Subcutaneous abdominal adipose tissue (tissue), 5 donors: ENCODE results near the gene MYL3.
A peak's percentile ranks its signal among the peaks of the same experiment; 100 is the strongest.

ENCODE experiments used
- H3K27ac ChIP-seq: one replicate; pipeline ENCODE4 v1.7.0; 2013; ENCODE audit warnings: low read depth, mild to moderate bottlenecking, inconsistent platforms, low read length, moderate library complexity
- H3K27me3 ChIP-seq, 5 donors: one replicate each; pipeline ENCODE4 v1.7.0; 2013; ENCODE audit warnings: low read length in 5 of 5, inconsistent platforms in 1 of 5; ENCODE audit not compliant: control insufficient read depth in 5 of 5, insufficient read depth in 4 of 5
- H3K36me3 ChIP-seq, 5 donors: one replicate each; pipeline ENCODE4 v1.7.0; 2013; ENCODE audit warnings: low read length in 5 of 5; ENCODE audit not compliant: control insufficient read depth in 5 of 5, insufficient read depth in 5 of 5
- H3K4me1 ChIP-seq, 5 donors: one replicate each; pipeline ENCODE4 v1.7.0; 2013; ENCODE audit warnings: low read length in 5 of 5, mild to moderate bottlenecking in 3 of 5, moderate library complexity in 1 of 5; ENCODE audit not compliant: control insufficient read depth in 5 of 5, insufficient read depth in 5 of 5
- H3K4me3 ChIP-seq, 5 donors: one replicate each; pipeline ENCODE4 v1.7.0; 2013; ENCODE audit warnings: low read length in 5 of 5, low read depth in 1 of 5
- H3K9ac ChIP-seq, 5 donors: one replicate each; pipeline ENCODE4 v1.7.0; 2013; ENCODE audit warnings: low read length in 5 of 5, mild to moderate bottlenecking in 4 of 5, moderate library complexity in 3 of 5
- H3K9me3 ChIP-seq, 5 donors: one replicate each; pipeline ENCODE4 v1.7.0; 2013; ENCODE audit warnings: low read length in 5 of 5; ENCODE audit not compliant: control insufficient read depth in 5 of 5
- donor health status: healthy.
- donor health status: healthy.
- donor health status: healthy.
- donor health status: healthy.
- donor health status: healthy.

The MYL3 gene

GRCh38 chr3:46845860-46846623, 17.2 kb downstream of the MYL3 start:
- Histone ChIP-seq H3K9ac (peak overlapping the region in 4 of 5 donors; percentile 56 to 84 (median 70)), H3K27me3 (no peaks in the 10 kb centered on the region), H3K36me3 (no peaks in the 10 kb centered on the region), H3K9me3 (peaks cover 0 to 16% (median 7%) of the 10 kb centered on the region in 5 donors), H3K4me1 (peaks cover 6 to 50% (median 42%) of the 10 kb centered on the region in 5 donors), H3K27ac (peak overlapping the region; percentile 65), H3K4me3 (peak overlapping the region in 4 of 5 donors; percentile 63 to 69 (median 64))

- Histone ChIP-seq H3K27ac (peak overlapping the region; percentile 65), H3K36me3 (no peaks in the 10 kb centered on the region), H3K4me3 (peak overlapping the region in 4 of 5 donors; percentile 63 to 69 (median 64)), H3K4me1 (peaks cover 6 to 50% (median 42%) of the 10 kb centered on the region in 5 donors), H3K9ac (peak overlapping the region in 4 of 5 donors; percentile 52 to 84 (median 66)), H3K27me3 (no peaks in the 10 kb centered on the region), H3K9me3 (peaks cover 2 to 20% (median 8%) of the 10 kb centered on the region in 5 donors)
Observed at GRCh38 chr3:46845397-46845859, 17.8 kb downstream of the MYL3 start.

- peaks cover 2 to 24% (median 12%) of the 10 kb centered on the region in 5 donors for H3K9me3 ChIP-seq
- no peak overlapping the region for H3K27ac ChIP-seq
- H3K9ac ChIP-seq: peak overlapping the region in 4 of 5 donors; percentile 52 to 84 (median 66)
- H3K36me3 ChIP-seq: no peaks in the 10 kb centered on the region
- H3K27me3 ChIP-seq: no peaks in the 10 kb centered on the region
- peaks cover 6 to 49% (median 42%) of the 10 kb centered on the region in 5 donors for H3K4me1 ChIP-seq
- peak overlapping the region in 4 of 5 donors; percentile 63 to 69 (median 64) for H3K4me3 ChIP-seq
Observed at GRCh38 chr3:46844881-46845312, 18.3 kb downstream of the MYL3 start.

- no peak overlapping the region for H3K4me3 ChIP-seq
- no peaks in the 10 kb centered on the region for H3K27me3 ChIP-seq
- no peak overlapping the region for H3K9ac ChIP-seq
- no peaks in the 10 kb centered on the region for H3K36me3 ChIP-seq
- H3K27ac ChIP-seq: no peak overlapping the region
- H3K4me1 ChIP-seq: peaks cover 6 to 44% (median 38%) of the 10 kb centered on the region in 5 donors
- peaks cover 2 to 24% (median 12%) of the 10 kb centered on the region in 5 donors for H3K9me3 ChIP-seq
Observed at GRCh38 chr3:46844397-46844796, 18.8 kb downstream of the MYL3 start.

GRCh38 chr3:46843508-46843907, 19.7 kb downstream of the MYL3 start:
- Histone ChIP-seq H3K36me3 (no peaks in the 10 kb centered on the region), H3K27me3 (no peaks in the 10 kb centered on the region), H3K4me3 (no peak overlapping the region), H3K9ac (no peak overlapping the region), H3K9me3 (peaks cover 2 to 32% (median 20%) of the 10 kb centered on the region in 5 donors), H3K4me1 (peaks cover 6 to 35% (median 30%) of the 10 kb centered on the region in 5 donors), H3K27ac (no peak overlapping the region)

- peaks cover 2 to 43% (median 24%) of the 10 kb centered on the region in 5 donors for H3K9me3 ChIP-seq
Observed at GRCh38 chr3:46840491-46840890, 22.8 kb downstream of the MYL3 start.

GRCh38 chr3:46838301-46838700, 24.9 kb downstream of the MYL3 start:
- no peaks in the 10 kb centered on the region for H3K36me3 ChIP-seq
- H3K9me3 ChIP-seq: peaks cover 2 to 42% (median 23%) of the 10 kb centered on the region in 5 donors
- no peaks in the 10 kb centered on the region for H3K4me1 ChIP-seq
- H3K9ac ChIP-seq: no peak overlapping the region
- no peaks in the 10 kb centered on the region for H3K27me3 ChIP-seq
- H3K27ac ChIP-seq: no peak overlapping the region
- no peak overlapping the region for H3K4me3 ChIP-seq

More at GRCh38 chr3:46840491-46840890, 22.8 kb downstream of the MYL3 start:
- Histone ChIP-seq H3K36me3 (no peaks in the 10 kb centered on the region), H3K4me1 (peaks cover 3 to 8% (median 6%) of the 10 kb centered on the region in 5 donors), H3K27ac (no peak overlapping the region), H3K4me3 (no peak overlapping the region), H3K9ac (no peak overlapping the region), H3K27me3 (no peaks in the 10 kb centered on the region)

GRCh38 chr3:46835491-46835890, 27.8 kb downstream of the MYL3 start:
- H3K27me3 ChIP-seq: no peaks in the 10 kb centered on the region
- H3K27ac ChIP-seq: no peak overlapping the region
- no peaks in the 10 kb centered on the region for H3K4me1 ChIP-seq
- H3K9me3 ChIP-seq: peaks cover 0 to 23% (median 16%) of the 10 kb centered on the region in 5 donors
- H3K36me3 ChIP-seq: no peaks in the 10 kb centered on the region
- no peak overlapping the region for H3K9ac ChIP-seq
- no peak overlapping the region for H3K4me3 ChIP-seq

GRCh38 chr3:46835054-46835453, 28.2 kb downstream of the MYL3 start:
- Histone ChIP-seq H3K9ac (no peak overlapping the region), H3K4me3 (no peak overlapping the region), H3K36me3 (no peaks in the 10 kb centered on the region), H3K27ac (no peak overlapping the region), H3K27me3 (no peaks in the 10 kb centered on the region), H3K4me1 (no peaks in the 10 kb centered on the region), H3K9me3 (peaks cover 0 to 19% (median 13%) of the 10 kb centered on the region in 5 donors)
